SK-N-MC (cell line): ENCODE measurements around the gene WFDC6.

Experiments used
- EZH2 ChIP-seq: fragments of 200-600 bp; sonication (generic); IDR thresholded peaks from one replicate; pipeline ENCODE4 v1.6.1; 2017; ENCODE audit warnings: antibody characterized with exemption
- FOXP2 ChIP-seq: optimal IDR thresholded peaks from 2 replicates; pipeline ENCODE3; 2011; ENCODE audit warnings: mild to moderate bottlenecking, moderate library complexity; ENCODE audit not compliant: insufficient read depth; ENCODE audit errors: extremely low read length, control extremely low read depth
- POLR2AphosphoS5 ChIP-seq: IDR thresholded peaks from 2 replicates; pipeline ENCODE4 v1.6.1; 2012; ENCODE audit warnings: mild to moderate bottlenecking, low read depth, low read length, borderline replicate concordance

DNA sequence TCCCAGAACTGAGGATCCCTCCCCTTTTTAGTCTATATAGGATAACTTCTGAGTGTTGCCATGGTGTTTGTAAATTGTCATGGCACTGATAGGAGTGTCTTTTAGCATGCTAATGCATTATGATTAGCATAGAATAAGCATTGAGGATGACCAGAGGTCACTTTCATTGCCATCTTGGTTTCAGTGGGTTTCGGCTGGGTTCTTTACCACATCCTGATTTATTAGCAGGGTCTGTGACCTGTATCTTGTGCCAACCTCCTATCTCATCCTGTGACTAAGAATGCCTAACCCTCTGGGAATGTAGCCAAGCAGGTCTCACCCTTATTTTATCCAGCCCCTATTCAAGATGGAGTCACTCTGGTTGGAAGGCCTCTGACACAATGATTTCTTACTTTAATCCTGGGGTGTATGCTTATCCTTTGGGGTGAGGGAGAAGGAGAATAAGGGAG, 50.2 kb downstream of the WFDC6 start:
- no peak for TF ChIP-seq POLR2AphosphoS5
- no peak for TF ChIP-seq EZH2
- TF ChIP-seq FOXP2, result no peak
